ENCODE results near the gene GBGT1. TPM values are rescaled to one million over a fixed set of nuclear protein-coding genes. Genes with fewer than 3 reads are reported as not detected.
"Not testable (repeated sequence)": the region's sequence is repeated elsewhere in the genome, so short reads cannot be mapped to it uniquely, and the experiment has no call there.

GBGT1 gene
- total RNA-seq, 2 experiments from 2014 or later: 3.6 to 4.1 TPM

DNA sequence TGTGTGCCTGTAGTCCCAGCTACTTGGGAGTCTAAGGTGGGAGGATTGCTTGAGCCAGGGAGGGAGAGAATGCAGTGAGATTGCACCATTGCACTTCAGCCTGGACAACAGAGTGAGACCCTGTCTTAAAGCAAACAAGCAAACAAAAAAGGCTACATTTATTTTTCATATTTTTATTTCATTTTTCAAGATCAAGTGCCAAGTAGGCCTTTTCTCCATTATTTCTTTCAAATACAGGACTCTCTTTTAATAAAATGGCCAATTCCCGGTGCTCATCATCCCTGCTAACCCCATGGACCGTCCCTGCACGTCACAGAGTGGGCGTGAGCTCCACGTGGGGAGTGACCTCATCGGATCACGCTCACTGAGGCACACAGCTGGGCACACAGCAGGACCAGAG is 9.3 kb upstream of the GBGT1 start:
- ChIA-PET POLR2A (no interaction called here), CTCF (interaction anchor here (5.7 kb wide), 1 partner anchor 14 kb away, joined by 33 read pairs; no protein-coding TSS in a partner anchor)
- no peak for ATAC-seq
- no peaks in the 10 kb centered on the region for H3K4me1 Mint-ChIP-seq (ENCODE audit: low read depth)
- H3K4me3 Mint-ChIP-seq: no peak overlapping the region
- H3K27ac Mint-ChIP-seq: no peak overlapping the region
- H3K27me3 Mint-ChIP-seq: peaks cover 2% of the 10 kb centered on the region
- H3K9me3 Mint-ChIP-seq: no peaks in the 10 kb centered on the region
- H3K36me3 Mint-ChIP-seq (ENCODE audit: low read depth): no peaks in the 10 kb centered on the region
- no peak for DNase-seq
- intact Hi-C loops (cut with micrococcal nuclease): no loop called here
- TF ChIP-seq, protein P1, sequence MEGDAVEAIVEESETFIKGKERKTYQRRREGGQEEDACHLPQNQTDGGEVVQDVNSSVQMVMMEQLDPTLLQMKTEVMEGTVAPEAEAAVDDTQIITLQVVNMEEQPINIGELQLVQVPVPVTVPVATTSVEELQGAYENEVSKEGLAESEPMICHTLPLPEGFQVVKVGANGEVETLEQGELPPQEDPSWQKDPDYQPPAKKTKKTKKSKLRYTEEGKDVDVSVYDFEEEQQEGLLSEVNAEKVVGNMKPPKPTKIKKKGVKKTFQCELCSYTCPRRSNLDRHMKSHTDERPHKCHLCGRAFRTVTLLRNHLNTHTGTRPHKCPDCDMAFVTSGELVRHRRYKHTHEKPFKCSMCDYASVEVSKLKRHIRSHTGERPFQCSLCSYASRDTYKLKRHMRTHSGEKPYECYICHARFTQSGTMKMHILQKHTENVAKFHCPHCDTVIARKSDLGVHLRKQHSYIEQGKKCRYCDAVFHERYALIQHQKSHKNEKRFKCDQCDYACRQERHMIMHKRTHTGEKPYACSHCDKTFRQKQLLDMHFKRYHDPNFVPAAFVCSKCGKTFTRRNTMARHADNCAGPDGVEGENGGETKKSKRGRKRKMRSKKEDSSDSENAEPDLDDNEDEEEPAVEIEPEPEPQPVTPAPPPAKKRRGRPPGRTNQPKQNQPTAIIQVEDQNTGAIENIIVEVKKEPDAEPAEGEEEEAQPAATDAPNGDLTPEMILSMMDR (IDR thresholded peaks at IDR 0.05): no peak

DNA sequence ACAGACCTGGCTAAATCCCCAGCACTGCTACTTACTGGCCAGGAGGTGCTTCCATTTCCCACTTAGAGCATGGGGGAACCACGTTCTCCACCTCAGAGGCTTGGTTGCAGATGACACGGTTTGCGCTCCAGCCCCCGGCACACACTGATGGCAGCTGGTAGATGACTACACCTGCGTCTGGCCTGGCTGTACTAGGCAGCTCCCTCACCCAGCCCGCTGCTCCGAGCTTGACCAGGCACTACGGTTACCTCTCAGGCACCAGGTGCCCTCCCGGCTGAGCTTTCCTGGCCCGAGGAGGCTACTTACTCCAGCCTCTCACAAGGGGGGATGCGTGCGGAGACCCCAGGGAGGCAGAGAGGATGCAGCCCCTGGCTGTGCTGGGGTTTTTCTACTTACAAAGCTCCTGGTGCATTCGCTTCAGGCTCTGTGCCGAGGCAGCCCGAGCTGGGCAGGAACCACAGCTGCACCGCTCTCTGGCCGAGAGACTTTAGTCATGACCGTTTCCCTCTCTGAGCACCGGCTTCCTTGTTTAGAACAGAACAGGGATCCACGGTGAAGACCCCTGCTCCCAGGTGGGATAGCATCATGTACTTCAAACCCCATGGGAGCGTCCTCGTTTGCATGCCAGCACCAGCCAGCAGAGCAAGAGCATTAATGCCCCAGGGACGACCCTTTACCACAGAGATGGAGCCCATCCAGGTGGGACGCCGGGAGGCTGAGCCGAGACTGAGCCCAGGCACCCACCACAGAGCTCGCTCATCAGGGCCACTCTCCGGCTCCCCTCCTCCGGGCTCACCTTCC is 7.6 kb upstream of the GBGT1 start:
- ChIA-PET POLR2A (no interaction called here), CTCF (interaction anchor here (0.9 to 5.7 kb wide), 2 partner anchors 10 to 16 kb away, joined by 5 to 33 read pairs; no protein-coding TSS in a partner anchor)
- Mint-ChIP-seq H3K4me1 (ENCODE audit: low read depth) (no peaks in the 10 kb centered on the region), H3K36me3 (ENCODE audit: low read depth) (no peaks in the 10 kb centered on the region), H3K27ac (no peak overlapping the region), H3K27me3 (peaks cover 2% of the 10 kb centered on the region), H3K9me3 (no peaks in the 10 kb centered on the region), H3K4me3 (no peak overlapping the region)
- ATAC-seq (no peak), DNase-seq (no peak)
- TF ChIP-seq, protein P1 (IDR thresholded peaks at IDR 0.05): no peak
- intact Hi-C loops (cut with micrococcal nuclease): no loop called here

- TF ChIP-seq, protein P1 (IDR thresholded peaks at IDR 0.05): no peak
- H3K36me3 Mint-ChIP-seq (ENCODE audit: low read depth): no peaks in the 10 kb centered on the region
- CTCF ChIA-PET: interaction anchor here (5.7 kb wide), 1 partner anchor 16 kb away, joined by 33 read pairs; no protein-coding TSS in a partner anchor
- no peak overlapping the region for H3K4me3 Mint-ChIP-seq
- H3K9me3 Mint-ChIP-seq: no peaks in the 10 kb centered on the region
- POLR2A ChIA-PET: no interaction called here
- H3K27me3 Mint-ChIP-seq: peaks cover 2% of the 10 kb centered on the region
- ATAC-seq: no peak
- intact Hi-C loops (cut with micrococcal nuclease): no loop called here
- DNase-seq: no peak
- H3K27ac Mint-ChIP-seq: no peak overlapping the region
- no peaks in the 10 kb centered on the region for H3K4me1 Mint-ChIP-seq (ENCODE audit: low read depth)
These were observed 7.0 kb upstream of the GBGT1 start for GRCh38 chr9:133170716-133171115.

DNA sequence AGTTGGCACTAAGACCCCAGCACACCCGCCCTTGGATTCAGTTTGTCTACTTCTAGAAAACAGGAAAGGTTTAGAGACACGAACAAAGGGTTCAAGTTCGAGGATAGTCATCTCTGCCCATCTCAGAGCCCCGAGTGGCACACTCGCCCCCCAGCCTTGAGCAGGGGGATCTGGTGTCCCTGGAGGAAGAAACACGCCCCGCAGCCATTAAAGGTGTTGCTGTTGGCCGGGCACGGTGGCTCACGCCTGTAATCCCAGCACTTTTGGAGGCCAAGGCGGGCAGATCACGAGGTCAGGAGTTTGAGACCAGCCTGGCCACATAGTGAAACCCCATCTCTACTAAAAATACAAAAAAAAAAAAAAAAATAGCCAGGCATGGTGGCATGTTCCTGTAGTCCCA is 6.0 kb upstream of the GBGT1 start:
- H3K27ac Mint-ChIP-seq; DNase-seq; H3K4me3 Mint-ChIP-seq; intact Hi-C loops (cut with micrococcal nuclease); ATAC-seq; POLR2A ChIA-PET; H3K4me1 Mint-ChIP-seq (ENCODE audit: low read depth); CTCF ChIA-PET; H3K27me3 Mint-ChIP-seq; H3K36me3 Mint-ChIP-seq (ENCODE audit: low read depth); H3K9me3 Mint-ChIP-seq: not testable (repeated sequence)

DNA sequence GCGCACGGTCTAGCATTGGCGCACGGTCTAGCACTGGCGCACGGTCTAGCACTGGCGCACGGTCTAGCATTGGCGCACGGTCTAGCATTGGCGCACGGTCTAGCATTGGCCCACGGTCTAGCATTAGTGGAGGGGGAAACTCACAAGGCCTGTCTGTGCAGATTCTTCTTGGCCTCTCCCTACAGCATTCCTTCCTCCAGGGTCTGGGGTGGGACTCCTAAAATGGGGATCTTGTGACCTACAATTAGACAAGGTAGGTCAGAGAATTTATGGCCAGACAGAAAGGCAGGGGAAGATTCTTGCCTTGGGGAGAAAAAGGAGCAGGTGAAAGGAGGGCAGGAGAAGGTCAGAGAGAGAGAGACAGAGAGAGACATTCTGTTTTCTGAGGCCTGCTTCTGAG is 5.4 kb upstream of the GBGT1 start:
- H3K36me3 Mint-ChIP-seq (ENCODE audit: low read depth): no peaks in the 10 kb centered on the region
- TF ChIP-seq, protein P1 (IDR thresholded peaks at IDR 0.05): no peak
- ChIA-PET CTCF (interaction anchor here (1.6 kb wide), 1 partner anchor 11 kb away, joined by 7 read pairs; no protein-coding TSS in a partner anchor), POLR2A (no interaction called here)
- ATAC-seq (no peak), DNase-seq (no peak)
- no peaks in the 10 kb centered on the region for H3K4me1 Mint-ChIP-seq (ENCODE audit: low read depth)
- H3K9me3 Mint-ChIP-seq: no peaks in the 10 kb centered on the region
- H3K27me3 Mint-ChIP-seq: no peaks in the 10 kb centered on the region
- no peak overlapping the region for H3K27ac Mint-ChIP-seq
- intact Hi-C loops (cut with micrococcal nuclease): no loop called here
- no peak overlapping the region for H3K4me3 Mint-ChIP-seq

Measured in activated CD8-positive, alpha-beta T cell treated with anti-CD3 and anti-CD28 coated beads for 36 hours (primary cell).